ENCODE data around the gene WDR86.

GRCh38 chr7:151449990-151450389 is 40.2 kb upstream of the WDR86 start:
- TF ChIP-seq CTCF (conservative IDR thresholded peaks at IDR 0.05; ENCODE audit: low read length) (no peak), EZH2phosphoT487 (IDR thresholded peaks at IDR 0.05; ENCODE audit: borderline replicate concordance) (no peak)
